Ammon's horn (tissue), 1 donor: Measurements from ENCODE around the gene HGFAC.

Source experiments
- DNase-seq: peaks from one replicate; pipeline ENCODE4 v3.0.0-alpha.2; 2016; ENCODE audit warnings: low spot score

The HGFAC gene

DNA sequence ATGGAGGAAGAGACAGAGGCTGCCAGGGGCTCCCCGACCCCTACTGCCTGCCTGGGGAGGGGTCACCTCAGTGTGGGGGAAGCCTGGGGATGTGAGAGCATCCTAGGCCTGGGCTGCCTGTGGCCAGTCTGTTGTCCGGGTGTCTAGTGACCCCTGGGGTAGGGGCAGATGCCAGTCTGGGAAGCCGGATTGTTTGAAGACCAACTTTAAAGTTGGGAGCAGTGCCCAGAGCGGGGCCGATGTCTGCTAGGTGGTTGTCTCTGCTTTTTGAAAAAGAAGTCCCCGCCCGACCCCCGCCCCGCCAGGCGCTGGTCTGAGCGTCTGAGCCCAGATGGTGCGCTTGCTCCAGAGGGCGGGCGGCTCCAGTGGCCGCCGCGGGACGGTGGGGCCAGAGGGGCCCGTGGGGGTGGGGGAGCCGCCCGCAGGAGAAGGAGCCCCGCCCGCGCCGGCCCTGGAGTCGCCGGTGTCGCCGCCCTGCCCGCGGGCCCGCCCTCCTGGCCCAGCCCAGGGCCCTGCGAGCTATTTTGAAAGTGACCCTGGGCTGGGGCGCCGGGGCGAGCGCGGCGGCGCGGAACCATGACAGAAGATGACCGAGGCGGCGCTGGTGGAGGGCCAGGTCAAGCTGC lies 21.1 kb downstream of the HGFAC start, which contains the start of gene DOK7:
DOK7 (plus strand) TSS at position 517 of the 626 bp plus-strand sequence; CDS start at position 587, 70 bp downstream.
- no peak for DNase-seq

DNA sequence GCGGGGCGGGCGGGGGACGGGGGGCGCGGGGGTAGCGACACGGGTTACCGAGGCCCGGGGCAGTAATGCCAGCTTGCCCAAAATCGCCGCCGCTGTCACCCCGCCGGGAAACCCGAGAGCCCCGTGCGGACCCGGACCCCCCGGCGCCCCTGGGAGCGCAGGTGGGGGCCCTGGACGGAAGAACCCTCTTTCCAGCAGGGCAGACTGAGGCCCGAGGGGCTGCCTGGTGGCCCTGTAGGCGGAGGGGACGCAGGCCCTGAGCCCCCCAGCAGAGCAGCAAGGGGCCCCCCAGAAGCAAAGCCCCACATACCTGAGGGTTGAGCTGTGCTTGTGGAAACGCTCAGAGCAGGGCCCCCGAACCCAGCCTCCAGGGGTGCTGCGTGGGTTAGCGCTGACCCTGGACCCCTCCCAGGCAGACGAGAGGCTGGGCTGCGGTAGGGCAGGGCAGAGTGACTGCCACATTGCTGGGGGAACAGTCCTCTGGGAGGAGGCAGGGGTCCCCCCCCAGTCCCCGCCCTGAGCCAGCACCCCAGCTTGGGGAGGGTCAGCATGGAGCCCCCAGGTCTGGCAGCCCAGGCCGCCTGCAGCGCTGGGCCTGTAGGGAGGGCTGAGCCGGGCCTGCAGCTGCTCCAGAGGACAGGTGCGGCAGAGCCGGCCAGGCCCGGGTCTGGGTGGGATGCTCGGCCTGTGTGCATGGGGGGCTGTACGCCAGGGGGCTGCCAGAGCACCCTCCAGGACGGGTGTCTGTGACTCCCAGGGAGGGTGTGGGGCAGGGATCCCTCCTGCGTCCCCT lies 22.0 kb downstream of the HGFAC start:
- DNase-seq = no peak

- no peak for DNase-seq
These were observed 22.7 kb downstream of the HGFAC start for GRCh38 chr4:3464349-3464905.

DNA sequence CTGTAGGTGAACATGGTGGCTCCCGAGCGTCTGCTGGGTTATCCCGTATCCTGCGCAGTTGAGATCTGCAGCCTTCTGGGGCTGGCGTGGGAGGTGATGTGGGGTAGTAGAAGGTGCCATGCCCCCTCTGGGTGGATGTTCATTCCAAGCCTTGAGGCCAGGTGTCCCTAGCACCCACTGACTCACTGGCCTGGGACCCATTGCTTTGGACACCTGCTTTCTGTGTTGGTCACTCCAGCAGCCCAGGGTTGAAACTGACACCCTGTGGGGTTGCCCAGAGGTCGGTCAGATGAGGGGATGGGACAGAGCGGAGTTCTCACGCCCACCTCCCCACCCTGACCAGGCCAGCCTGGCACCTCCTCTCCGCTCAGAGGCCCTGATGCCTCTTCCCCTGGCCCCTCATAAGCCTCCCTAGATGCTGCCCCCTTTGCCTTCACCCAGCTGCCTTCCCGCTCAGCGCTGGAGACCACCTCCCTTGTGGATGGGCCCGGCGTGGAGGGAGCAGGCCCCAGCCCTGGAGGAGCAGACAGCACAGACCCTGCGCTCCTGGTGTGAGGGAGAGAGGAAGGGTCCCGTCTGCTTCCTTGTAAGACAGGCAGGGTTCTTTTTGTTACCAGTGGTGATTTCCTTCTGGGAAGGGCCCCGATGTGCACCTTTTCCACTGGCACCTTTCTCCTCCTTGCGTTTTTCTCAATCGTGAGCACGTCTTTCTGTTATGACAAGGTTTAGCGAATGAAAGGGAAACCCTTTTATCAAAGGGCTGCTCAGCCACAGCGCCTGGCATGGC lies 23.3 kb downstream of the HGFAC start:
- no peak for DNase-seq

DNA sequence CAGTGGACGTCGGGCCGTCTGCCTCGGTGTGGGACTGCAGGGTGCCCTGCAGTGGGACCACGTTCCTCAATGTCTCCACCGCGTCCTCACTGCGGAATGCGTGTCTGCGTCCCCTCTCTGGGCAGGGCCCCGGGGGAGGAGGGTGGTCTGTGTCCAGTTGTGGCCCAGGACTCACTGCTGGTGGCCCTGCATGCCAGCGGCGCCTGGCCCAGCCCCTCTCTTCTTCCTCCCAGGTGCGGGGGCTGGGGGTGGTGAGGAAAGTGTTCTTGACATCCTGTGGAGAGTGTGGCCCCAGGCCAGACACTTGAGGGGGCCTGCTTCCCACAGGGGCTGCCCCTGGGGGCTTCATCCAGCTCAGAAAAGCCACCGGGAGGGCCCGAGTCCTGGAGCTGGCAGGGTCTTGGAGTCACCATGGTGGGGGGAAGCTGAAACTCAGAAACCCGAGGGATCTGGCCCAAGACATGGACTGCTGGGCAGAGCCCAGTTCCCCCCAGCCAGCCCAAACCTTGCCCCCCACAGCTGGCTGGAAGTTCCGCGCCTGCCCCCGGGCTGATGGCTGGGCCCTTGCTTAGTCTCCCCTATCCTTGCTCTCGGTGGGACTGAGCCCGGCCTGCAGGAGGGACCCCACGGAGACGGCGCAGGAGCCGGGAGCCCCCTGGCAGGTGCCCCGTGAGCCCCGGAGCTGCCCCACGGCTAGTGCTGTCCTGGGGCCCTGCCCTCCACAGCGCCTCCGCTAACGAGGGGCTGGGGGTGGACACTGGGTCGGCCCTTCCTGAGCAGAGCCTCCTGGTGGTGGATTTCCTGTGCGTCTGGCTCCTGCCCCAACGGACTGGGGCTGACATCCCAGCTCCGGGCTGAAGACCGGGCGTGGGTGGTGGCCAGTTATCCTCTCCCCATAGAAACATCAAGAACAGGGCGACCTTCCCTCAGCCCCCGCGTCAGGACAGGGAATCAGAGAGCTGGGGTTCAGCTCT lies 24.2 kb downstream of the HGFAC start:
- DNase-seq = no peak

DNA sequence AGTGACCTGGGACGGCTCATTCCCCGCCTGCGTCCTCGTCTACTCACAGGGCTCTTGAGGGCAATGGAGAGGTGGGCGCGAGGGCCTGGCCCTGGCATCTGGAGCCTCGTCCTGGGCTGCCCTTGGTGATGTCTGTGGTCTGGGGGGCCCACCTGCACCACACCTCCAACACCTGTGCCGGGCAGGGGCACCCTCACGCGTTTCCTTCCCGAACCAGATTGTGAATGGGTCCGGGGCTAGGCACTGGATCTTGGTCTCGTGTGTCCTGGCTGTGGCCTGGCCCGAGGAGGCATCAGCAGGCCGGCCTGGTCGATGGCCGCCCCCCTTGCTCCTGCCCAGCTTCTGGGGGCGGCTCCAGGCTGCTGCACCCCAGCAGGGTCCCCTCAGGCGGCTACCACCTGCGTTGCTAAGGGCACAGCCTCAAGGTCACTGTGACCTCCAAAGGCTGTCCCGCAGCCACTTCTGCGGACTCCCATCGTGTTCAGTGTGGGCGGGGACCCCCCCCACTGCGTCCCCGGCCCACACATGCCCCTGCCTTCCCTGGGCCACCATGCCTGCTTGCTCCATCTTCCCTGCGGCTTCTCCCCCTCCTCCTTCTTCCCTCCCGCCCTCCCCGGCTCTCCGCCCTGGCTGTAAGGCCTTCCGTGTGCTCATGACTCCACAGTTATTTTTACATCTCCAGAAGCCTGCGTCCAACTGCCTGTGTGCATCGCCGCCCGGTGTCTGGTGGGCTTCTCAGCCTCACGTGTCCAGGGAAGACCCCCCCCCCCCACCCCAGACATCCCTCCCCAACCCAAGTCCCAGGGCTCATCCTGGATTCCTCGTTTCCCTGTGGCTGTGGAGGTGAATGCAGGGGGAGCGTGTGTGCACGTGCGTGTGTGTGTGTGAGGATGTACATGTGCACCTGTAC lies 25.2 kb downstream of the HGFAC start:
- DNase-seq = no peak

GRCh38 chr4:3467601-3468031 lies 25.8 kb downstream of the HGFAC start:
- no peak for DNase-seq

DNA sequence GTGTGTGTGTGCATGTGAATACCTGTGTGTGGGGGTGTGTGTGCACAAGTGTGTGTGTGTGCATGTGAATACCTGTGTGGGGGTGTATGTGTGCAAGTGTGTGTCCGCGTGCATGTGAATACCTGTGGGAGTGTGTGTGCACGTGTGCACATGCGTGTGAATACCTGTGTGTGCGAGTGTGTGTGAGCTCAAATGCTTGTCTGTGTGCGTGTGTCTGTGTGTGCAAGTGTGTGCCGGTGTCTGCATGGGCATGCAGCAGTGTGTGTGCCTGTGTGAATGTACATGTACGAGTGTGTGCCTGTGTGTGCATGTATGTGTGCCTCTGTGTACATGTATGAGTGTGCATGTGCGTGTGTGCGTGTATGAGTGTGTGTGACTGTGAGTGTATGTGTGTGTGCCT lies 26.4 kb downstream of the HGFAC start:
- no peak for DNase-seq

DNA sequence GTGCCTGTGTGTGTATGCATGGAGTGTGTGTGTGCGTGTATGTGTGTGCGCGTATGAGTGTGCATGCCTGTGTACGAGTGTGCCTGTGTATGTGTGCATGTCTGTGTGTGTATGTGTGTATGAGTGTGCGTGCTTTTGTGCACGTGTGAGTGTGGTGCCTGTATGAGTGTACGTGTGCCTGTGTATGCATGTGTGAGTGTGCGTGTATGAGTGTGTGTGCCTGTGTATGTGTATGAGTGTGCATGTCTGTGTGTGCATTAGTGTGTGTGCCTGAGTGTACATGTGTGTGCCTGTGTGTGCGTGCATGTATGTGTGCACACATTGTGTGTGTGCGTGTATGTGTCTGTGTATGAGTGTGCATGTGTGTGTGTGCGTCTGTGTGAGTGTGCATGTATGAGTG lies 27.0 kb downstream of the HGFAC start:
- DNase-seq = no peak

GRCh38 chr4:3469386-3470243 lies 27.8 kb downstream of the HGFAC start:
- DNase-seq = no peak

DNA sequence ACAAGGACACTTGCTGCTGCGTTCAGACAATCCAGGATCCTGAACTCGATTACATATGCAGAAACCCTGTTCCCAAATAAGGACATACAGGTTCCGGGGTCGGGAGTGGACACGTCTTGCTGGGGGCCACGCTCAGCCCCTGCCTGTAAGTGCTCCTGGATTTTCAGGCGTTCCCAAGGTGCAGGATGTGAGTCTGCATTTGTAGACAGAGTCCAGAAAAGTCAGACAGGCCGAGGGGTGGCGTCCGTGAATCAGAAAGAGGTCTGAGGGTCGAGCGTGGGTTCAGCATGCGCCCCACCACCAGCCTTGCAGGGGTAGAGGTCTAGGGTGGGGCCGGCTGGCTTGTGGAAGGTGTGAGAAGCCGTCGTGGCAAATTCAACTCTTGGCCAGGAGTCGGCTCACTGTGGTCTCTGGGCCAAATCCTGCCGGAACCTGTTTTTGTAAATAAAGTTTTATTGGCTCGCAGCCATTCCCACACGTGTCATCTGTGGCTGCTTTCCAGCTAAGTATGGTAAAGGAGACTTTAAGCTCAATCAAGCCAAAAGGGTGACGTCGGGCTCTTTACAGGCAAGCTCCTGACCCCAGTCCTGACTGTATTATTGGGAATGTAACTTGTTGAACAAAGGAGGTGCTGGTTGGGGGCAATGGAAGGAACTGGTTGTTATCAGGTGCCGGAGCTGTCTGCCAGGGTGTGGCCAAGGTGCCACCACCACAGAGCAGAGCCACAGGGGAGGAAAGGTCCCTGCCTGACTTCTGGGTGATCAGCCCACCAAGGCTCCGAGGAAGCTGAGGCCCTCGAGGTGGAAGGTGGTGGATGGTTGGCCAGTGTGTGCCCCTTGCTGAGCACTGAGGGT lies 28.7 kb downstream of the HGFAC start:
- no peak for DNase-seq

DNA sequence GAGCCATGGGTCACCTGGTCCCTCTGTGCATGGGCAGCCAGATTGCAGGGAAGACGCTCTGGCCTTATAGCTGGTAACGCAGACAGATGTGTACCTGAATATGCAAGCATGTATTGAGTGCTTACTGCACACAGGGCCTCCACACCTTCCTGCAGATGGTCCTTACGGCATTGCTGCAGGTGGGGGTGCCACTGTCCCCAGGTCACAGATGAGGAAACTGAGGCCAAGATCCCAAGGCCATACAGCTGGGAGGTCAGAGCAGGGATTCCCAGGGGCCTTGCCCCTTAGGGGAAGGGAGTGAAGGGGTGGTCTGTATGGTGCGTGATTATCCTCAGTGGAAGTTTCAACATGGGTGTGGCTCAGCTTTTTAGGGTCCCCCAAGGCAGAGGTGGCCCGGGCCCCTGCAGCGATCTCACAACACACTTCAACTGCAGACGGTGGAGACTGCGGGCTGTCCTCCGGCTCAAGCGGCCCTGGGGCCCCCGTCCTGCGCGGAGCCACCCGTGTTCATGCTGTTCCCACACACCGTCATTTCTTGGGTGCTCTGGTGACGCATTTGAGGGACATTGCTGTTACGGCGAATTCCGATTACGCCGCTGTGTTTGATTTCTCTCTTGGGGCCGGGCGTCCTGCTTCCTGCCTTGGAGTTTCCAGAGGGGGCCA lies 29.5 kb downstream of the HGFAC start:
- no peak for DNase-seq

DNA sequence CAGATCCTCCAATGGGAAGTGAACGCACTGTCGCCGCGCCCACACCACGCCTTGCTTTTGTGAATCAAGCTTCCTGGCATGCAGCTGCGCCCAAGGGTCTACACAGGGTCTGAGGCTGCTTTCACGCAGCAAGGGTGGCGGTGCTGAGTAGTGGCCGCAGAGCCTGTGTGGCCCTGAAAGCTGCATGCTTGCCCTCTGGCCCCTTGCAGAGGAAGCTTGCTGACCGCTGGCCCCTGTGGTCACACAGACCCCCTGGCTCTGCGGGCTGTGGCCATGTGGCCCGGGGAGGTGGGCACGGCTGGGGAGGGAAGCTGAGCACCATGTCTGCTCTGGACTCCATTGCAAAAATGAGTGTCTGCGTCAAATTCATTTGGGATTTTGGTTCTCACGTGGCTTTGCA lies 30.1 kb downstream of the HGFAC start:
- no peak for DNase-seq

- DNase-seq = no peak
These were observed 30.8 kb downstream of the HGFAC start for GRCh38 chr4:3472411-3473141.

- no peak for DNase-seq
These were observed 31.6 kb downstream of the HGFAC start for GRCh38 chr4:3473181-3473950.
